NCI-H2107 (cell line): ENCODE data around the gene FOXP1.
"Not testable (repeated sequence)": the region's sequence is repeated elsewhere in the genome, so short reads cannot be mapped to it uniquely, and the experiment has no call there.

Source experiments
- DNase-seq: peaks from one replicate; lab custom pipeline; 2025; lab: John Stamatoyannopoulos, UW

Gene FOXP1

DNA sequence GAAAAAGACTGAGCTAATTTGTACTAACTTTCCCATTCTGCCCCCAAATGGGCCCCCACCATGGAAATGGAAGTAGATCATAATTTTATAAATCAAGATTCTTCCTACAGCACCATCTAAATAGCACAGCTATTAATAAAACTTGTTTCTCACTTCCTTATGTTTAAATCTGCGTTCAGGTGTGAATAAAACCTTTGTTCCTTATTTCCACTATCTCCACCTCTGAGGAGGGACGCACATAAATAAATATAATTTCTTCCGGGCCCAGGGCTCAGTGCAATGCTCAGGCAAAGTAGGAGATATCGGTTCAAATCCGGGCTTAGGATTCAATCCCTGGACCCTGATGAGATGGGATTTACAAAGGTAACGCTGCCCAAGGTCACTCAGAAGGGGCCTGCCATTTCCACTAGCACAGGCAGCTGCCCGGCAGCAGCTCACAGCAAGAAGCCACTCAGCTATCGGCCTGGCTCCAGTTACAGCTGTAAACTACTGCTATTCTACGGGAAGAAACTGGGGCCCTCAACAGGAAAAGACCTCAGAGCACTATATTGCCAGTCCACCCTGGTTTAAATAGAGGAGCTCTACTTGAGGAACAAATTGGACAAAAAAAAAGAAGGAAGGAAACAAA is 52.5 kb downstream of the FOXP1 start:
- no peak for DNase-seq

DNA sequence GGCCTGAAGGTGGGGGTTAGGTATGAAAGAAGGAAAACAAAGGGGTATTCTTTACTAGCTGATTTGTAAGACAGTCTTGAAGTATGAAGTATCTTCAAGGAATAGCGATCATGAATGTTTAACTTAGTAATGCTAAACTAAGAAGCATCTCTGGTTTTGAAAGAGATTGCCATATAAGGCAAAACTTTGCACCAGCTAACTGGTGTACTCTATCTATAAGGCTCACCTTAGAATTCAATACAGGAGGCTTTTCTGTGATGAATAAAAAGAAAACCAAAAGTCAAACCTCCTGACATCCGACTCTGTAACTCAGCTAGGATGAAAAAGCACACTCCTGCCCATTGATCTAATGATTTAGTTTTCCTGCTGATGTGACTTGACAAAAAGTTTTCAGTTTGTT is 54.7 kb downstream of the FOXP1 start:
- no peak for DNase-seq

DNA sequence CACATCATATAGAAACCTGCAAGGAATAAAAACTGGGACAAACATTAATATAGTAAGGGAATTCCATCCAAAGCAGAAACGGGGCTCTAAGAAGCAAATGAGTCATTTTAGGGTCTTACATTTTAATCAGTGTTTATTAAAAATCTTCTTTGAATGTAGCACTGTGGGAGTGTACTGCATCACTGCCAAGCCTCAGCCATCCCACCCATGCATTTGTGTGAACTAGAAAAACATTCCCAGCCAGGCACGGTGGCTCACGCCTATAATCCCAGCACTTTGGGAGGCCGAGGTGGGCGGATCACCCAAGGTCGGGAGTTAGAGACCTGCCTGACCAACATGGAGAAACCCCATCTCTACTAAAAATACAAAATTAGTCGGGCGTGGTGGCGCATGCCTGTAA is 57.1 kb downstream of the FOXP1 start:
- not testable (repeated sequence) for DNase-seq

DNA sequence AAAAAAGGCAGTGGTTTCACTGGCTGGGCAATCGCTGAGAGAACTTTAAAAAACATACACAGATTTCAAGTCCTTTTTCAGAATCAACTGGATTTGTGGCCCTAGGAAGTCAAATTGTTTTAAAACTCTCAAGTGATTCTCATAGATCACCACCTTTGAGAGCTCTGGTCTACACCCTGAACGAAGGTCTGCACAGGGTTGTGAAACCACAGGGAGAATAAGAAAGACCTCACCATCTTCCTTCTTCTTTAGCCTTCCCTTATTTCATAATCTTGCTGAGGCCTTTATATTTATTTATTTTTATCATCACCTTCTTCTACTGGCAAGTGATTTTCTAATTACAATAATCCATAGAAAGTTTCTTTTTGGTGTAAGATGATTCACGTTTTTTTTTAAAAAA is 58.1 kb downstream of the FOXP1 start:
- no peak for DNase-seq

DNA sequence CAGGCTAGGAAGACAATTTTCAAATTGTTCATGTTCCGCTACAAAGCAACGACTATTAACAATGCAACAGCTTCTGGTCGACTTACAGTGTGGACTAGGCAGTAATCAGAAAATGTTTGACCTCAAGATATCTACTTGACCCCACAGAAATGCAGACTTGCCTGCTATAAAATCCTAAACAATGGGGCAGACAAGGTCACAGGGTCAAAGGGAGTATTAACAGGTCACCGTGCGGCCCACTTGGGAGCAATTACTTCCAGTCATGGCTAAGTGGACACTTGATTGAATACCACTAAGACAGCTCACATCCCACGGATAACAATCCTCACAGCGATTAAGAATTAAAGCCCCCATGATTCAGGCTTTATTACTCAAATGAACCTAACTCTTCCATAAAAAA is 58.9 kb downstream of the FOXP1 start:
- no peak for DNase-seq

DNA sequence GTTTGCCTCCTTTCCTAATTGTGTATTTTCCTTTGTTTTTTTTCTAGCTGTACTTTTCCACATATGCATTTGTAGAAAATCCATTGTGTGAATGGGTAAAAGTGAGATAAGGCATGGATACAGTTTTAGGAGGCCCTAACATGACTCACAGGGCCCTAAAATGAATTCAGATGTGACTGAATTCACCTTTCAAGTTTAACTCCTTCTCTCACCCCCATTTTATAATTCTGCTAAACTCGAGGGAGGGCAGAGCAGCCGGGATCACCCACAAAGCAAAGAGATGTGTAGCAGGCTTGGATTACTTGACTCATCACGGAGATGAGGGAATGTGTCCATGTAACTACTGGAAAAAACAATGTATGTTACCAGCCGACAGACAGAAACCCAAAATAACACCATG is 59.9 kb downstream of the FOXP1 start:
- DNase-seq: no peak

DNA sequence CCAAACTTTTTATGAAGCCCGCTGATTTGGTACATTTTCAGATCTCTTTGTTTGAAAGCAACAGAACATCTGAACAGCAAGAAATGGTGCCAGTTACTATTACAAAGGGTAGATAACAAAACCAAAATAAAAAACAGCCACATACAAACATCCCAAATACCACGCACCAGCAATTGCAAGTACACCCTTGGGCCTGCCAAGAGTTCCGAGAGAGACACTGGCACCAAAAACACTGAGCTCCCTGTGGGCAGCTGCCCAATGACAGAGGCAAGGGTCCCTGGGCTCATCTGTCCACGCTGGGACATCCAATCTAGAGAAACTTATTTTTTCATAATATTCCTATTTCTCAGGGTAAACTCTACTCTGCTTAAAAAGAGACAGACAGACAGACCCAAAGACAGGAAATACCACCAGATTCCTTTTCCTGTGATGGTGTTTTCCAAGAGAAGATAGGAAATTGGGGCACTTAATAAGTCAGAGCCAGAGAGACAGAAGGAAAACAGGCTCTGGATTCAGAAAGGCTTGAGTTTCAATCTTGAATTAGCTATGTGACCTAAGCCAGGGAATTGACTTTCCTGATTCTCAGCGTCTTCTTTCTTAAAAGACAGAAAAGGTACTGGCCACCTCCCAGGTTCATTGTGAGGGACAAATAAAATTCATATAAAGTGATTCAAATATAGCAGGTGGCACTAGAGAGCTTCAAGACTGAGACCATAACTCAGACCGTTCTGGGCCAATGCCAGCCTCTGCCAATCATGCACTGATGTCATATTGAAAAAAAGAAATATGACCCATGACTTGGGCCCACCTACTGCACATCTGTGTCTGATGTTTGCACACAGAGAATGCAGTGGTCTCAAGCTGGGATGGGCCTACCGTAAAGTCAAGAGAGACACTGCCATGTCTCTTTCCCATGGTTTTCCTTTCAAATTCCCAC is 61.3 kb downstream of the FOXP1 start:
- DNase-seq: no peak

DNA sequence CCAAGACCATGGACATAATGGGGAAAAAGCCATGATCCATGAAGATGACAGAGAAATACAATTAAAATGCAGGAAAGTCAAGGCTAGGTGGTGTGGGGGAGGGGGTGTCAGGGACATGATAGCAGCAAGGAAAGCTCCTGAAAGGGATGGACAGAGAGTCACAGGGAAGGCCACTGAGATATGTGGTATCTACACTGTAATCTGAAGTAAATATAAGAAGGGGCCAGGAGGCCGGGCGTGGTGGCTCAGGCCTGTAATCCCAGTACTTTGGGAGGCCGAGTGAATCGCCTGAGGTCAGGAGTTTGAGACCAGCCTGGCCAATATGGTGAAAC is 62.5 kb downstream of the FOXP1 start:
- no peak for DNase-seq

DNA sequence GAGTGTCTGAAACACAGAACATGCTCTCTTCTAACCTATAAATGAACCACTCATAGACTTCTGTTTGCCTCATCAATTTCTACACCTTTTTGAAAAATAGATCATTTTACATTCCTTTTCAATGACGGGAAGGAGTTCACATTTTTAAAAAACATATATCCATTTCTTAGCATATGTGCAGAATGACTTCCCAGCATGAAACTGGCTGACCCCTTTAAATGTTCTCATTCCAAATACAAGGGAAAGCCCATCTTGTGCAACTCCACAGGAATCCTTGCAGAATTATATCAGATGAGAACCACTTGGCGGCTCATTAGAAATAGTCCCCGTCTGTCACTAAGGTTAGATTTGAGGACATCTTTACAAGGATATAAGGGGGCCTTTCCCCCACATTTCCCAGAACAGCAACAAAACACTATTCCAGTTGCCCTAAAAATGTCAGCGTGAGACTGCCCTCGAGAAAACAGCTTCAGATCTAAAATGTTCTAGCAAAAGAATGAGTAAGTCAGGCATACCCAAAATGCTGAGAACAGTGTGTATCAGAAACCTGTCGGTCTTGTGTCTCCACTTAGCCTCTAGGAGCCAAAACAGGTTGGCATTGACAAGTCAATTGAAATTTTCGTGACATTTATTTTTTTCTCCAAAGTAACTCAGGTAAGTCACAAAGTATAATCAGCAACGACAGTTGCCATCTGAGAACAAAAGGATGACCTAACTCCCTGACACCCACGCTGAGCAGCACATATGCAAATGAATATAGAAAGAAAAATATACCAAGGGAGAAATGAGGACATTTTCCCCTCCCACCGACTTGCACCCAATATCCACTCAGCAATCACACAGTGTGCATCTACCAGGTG is 63.1 kb downstream of the FOXP1 start:
- no peak for DNase-seq

DNA sequence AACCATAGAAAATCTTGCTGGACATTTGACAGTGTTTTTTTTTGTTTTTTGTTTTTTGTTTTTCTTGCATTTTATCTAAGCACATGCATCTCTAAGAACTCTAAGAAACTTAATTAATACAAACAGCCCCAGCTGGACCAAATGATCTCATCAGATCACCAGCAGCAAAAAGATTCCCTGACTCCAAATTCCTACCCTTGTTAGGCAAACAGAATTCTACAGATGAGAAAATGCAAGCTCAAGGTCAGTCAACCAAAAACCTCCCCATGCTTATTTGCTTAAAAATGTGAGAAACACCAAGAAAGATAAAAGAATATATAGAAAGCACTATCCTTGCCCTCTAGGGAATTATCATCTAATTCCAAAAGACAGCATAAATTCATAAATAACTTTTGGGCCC is 65.4 kb downstream of the FOXP1 start:
- DNase-seq: no peak

DNA sequence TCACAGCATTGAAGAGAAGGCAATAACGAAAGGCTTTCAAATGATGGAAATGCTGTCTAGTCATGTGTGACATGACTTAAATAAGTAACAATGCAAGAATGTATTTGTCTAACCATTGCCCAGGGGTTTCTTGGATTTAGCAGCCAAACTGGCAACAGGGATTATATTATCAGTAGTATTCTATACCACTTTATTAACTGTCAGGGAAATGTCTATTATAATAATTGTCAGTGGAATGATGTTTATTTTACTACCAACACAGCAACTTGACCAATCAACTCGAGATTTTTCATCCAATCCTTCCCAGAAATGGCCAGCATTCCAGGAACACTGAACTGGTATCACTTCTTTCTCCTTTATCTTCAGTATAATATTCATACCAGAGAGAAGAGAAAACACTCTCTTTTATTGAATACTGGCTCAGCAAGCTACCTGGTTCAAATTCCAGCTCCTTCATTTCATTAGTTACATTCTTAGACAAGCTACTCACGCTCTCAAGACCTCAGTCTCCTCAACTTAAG is 66.2 kb downstream of the FOXP1 start:
- DNase-seq: no peak

DNA sequence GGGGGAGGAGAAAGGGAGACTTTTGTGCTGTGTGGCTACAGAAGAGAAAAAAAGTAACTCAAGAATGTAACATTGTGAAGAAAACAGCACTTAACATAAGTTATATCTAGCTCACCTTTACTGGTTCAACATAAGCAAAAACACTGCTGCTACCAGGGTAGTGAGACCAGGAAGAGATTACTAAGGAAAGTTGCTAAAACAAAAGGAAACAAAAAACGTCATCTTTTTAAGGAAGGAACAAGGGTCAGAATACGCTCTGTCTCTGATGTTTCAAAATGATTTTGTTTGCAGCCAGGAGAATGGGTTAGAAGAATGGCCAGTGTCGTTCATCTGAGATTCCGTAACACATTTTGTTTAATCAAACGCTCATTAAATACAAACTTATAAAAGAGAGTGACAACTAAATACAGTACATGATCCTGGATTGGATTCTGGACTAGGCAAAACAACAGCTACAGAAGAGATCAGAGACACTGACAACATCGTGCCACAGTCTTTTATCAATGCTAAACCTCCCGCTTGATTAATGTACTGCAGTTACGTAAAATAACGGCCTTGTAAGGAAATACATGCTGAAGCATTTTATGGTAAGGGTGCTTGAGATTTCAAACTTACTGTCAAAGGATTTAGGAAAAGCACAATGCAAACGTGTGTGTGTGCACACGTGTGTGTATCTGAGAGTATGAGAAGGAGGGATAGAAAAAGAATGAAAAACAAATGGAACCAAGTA is 67.7 kb downstream of the FOXP1 start:
- no peak for DNase-seq

DNA sequence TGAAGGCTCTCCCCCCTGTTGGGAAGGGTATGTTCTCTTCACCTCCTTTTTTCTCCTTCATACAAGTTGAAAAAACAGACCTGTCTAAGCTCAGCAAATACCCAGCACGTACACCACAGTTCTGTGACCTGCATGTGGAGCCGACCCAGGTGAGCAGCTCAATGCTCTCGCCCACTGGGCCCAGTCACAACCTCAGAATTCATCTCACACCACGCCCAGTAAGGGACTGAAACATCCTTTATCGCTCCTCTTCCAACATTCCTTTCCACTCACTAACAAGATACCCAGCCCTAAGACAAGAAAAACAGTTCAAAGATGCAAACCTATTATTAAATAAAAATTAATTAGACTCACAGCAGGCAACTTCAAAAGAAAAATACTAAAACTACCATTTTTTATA is 68.9 kb downstream of the FOXP1 start:
- no peak for DNase-seq

DNA sequence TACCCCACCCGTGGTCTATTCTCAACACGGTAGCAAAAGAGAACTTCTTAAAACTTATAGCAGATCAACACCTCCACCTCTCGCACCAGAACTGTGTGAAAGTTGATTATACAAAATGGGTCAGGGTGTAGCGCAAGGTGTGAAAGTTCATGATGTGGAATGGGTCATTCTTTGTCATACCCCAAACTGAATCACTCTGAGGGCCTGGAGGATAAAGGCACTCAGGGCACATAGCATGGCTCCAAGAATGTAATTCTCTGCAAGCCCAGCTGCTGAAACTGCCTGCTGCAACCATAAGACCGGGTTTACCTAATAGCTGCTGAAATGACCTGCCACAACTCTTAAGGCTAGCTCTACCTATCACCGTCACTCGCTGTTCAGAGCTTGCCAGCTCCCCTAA is 70.0 kb downstream of the FOXP1 start:
- DNase-seq: no peak

DNA sequence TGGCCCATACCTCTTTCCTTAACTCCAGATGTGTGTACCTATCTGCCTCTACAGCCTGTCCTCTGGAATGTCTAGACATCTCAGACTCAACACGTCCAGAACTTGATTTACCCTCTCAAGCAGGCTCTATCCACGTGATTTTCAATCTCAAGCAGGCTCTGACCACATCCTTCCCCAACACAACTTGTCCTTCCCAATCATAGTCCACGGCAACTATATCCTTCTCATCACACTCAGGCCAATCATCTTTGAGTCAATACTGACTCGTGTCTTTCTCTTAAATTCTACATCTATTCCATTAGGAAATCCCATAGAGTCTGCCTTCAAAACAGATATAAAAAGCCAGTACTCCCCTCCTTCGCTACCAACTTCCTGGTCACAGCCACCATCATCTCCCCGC is 70.4 kb downstream of the FOXP1 start:
- DNase-seq: no peak

DNA sequence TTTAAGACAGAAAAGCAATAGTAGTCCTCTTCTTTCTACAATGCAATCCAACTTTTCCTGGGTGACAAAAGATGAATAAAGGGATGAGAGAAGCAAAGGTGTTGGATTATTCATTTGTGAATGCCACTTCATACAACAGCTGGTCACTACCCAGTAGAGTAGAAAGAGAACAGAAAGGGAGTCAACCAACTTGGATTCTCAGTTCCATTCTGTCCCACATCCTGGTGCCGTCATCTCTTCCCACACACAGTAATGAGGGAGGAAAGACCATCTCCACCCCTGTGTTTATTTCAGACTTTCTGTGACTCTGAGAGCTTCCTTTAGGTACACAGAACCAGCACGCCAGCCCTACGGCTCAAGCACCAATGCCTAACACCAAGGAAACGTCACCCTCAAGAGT is 71.0 kb downstream of the FOXP1 start:
- no peak for DNase-seq

DNA sequence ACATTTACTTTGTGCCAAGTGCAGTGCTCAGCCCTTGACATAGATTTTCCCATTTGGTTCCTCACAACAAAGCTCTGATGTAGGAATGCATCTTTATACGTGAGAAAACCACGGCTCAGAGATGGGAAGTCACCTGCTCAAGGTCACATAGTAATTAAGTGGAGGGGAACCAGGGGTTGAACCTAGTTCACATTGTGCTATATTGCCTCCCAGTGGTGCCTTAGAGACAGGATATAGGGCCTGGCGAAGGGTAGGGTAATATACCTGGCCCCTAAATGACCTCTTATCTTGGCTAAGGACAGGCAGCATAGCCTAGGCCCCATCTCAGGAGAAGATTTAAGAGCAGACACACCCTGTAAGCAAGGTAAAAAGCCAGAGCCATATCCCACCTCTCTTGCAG is 71.5 kb downstream of the FOXP1 start:
- DNase-seq: no peak

DNA sequence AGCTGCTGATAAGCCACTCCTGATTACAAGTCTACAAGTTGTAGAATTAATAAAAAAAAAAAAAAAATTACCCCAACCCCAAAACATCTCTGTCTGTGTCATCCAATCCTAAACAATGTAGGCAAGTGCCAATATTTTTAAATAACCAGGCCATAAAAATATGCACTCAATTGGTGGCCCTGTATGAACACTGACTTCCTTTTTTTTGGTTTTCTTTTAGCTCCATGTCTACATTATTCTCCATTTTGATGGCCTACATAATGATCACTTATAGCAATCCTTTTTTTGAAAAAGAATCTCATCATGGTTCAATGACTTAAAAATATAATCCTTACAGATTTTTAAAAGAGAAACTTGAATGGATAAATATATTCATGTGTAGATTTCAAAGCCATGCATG is 72.1 kb downstream of the FOXP1 start:
- DNase-seq: no peak

DNA sequence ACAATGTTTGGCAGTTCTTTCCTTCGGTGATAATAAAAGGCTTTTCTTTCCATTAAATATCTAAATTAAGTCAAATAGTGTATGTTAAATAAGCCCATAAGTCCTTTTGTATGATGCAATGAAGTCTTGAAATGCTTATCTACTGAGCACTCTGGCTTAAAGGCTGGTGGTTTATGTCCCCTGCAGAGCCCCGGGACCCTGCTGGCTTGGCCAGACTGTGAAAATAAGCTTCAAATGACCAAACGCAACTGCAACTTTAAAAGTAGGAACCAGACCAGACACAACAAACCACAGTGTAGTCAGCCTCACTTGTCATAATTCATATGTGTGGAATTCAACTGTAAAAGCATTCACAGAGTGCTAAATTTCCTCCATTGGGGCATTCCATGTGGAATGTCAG is 72.5 kb downstream of the FOXP1 start:
- no peak for DNase-seq

DNA sequence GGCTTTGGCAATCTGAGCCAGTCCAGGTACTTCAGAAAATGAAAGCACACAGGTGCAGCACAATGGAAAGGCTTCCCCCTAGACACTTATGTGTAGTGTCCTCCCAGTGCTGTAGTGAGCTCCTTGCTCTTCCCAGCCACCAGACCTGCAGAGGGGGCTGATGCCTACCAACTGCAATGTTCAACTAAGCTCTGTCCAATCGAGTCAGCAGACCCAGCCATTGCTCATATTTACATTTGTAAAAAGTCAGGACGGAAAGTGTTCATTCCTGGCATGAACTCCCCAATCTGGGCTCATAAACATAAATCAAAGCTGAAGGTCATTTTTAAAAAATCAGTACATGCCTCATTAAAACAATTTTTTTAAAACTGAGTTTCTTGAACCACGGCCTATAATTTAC is 73.0 kb downstream of the FOXP1 start:
- no peak for DNase-seq

DNA sequence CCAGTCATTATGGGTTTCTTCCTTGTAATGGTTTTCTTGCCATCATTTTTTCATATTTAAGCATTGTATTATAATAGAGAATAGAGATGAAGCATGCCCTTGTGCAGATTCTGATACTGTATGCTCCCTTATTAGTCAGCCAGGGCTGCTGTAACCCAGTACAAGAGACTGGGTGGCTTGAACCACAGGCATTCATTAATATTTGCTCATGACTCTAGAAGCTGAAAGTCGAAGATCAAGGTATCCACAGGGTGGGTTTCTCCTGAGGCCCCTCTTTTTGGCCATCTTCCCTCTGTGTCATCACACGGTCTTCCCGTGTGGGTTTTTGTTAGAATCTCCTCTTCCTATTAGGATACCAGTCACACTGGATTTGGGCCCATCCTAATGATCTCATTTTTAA is 74.5 kb downstream of the FOXP1 start:
- DNase-seq: no peak

DNA sequence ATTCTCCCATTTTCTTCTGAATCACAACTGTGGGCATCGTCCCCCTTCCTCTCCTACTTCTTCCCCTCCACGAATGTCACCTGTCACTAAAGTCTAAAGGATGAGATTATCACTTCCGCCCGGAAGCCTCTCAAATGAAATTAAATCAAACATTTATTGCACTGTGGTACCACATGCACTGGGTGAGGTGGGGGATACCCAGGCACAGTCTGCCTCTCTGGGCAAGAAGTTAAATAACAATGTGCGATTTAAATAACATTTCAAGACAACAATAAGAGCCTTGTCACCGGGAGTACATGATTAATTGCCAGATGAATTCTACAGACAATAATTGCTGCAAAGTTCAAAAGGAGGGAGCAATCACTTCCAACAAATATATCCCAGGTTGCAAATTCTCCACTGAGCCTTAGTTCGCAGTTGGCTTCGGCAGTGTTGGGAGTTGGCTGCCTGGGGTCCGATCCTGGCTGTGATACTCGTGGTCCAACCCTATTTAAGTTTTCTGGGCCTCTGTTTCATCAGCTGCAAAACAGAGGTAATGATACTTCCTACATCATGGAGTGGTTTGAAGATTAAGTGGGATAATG is 77.7 kb downstream of the FOXP1 start:
- no peak for DNase-seq
